ENCODE results near the gene CAMKV.
A peak's percentile ranks its signal among the peaks of the same experiment; 100 is the strongest.

The CAMKV gene

DNA sequence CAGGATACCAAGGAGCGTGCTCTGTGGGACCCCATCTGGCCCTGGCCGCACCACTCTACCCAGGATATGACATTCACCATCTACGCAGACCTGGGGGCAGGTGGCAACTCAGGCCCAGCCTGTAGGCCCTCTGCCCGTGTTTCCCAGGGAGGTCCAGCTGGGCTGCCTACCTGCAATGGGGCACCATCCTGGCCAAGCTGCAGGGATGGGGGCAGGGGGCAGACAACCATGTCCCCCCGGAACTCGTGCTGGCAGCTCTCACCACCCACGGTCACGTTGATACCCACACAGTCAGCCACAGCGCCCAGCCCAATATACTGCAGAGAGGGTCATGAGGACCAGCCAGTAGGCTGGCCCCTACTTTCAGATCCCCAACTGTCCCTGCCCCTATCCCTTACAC is 26.1 kb upstream of the CAMKV start:
- DNase-seq (ENCODE audit: low spot score): no peak

DNA sequence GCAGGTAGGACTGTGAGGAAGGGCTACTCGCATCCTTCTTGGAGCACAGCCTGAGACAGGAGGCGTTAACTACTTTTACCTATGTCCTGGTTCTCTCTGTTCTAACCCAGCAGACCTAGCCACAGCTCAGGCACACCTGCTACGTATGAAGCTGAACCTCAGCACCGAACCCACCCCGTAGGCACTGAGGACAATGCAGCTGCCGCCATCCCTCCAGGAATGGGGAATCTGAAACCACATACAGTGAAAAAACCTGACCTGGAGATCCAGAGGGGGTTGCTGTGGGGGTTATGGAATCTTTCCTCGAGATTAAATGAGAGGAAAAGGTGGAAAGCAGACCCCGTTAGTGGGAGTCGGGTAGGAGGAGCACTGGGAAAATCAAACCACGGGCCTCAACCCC is 19.6 kb upstream of the CAMKV start:
- no peak for DNase-seq (ENCODE audit: low spot score)

DNA sequence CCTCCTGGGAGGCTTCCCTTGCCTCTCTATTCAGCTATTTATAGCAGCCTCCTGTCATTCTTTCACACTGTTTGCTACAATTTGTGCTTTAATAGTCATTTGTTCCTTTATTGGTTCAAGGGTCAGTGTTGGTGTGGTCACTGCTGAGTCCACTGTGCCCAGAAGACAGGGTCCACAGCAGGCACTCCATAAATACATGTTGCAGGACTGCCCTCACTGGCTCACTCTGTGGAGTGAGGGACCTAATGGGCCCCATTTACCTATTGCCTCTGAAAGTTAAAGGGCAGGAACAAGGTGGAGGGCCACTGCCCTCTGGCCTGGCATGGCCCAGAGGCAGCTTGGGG is 17.2 kb upstream of the CAMKV start:
- no peak for DNase-seq (ENCODE audit: low spot score)

DNA sequence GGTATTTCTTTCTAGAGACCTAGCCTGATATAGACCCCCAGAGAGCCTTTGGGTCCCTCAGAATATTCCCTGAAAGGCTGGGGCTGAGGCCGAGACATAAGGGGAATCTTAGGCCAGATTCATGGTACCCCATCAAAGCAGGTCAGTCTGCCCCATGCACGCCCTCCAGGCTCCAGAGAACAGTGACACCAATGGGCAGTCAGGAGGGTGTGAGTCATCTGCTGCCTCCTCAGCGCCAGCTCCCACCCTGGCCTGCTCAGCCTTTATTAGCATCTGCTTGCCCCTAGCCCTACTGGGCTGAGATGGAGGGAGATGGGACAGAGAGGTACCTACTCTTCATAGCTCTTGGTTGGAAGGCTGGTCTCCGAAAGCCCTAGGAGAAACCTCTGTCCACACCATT is 14.3 kb upstream of the CAMKV start:
- peak; percentile 60 for DNase-seq (ENCODE audit: low spot score)

DNA sequence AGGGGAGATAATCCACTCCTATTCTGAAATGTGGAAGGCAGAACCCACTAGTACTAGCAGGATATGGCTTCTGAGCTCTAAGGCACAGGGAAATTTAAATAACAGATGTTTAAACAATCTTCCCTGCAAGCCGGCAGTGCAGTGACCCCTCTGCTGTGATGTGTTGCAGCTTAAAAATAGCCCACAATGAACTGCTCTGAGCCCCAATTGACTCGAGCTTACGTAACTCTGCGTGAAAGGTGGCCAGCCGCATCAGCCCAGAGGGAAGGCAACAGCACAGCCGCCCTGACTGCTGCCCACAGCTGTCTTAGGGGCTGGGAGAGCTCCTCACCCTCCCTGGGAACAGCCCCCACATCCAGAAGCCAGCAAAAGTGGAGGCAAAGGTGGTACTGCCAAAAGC is 12.5 kb upstream of the CAMKV start:
- no peak for DNase-seq (ENCODE audit: low spot score)

DNA sequence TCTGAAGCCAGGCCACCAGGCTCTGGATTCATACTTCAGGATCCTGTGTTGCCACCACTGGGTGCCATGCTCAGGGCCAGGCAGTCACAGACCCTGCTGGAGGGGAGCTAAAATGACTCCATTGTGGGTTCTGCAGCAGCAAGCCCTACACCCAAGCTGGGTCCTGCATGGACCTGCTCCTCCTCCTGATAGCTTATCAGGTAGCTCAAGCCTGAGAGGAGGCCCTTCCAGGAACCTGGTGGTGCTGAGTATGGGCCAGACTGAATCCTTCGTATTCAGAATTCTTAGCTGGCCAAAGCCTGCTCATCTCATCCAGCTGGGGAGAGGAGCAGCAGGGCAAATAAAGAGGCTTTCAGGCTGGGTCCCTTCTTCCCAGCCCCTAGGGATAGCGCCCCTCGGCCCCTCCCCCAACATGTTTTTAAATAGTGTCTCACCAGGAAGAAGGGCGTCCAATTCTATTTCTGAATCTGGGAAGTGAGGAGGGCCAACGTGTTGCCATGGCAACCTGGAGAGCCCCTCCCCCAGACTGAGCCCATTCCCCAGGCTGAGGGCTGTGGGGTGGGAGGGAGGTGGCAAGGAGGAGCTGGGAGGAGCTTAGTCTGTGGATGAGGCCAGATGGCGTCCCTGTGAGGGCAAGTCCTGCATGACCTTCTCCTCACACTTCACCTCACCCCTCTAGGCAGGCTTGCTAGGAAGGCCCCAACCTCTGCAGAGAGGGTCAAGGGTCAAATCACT is 11.0 kb upstream of the CAMKV start:
- DNase-seq (ENCODE audit: low spot score): no peak

DNA sequence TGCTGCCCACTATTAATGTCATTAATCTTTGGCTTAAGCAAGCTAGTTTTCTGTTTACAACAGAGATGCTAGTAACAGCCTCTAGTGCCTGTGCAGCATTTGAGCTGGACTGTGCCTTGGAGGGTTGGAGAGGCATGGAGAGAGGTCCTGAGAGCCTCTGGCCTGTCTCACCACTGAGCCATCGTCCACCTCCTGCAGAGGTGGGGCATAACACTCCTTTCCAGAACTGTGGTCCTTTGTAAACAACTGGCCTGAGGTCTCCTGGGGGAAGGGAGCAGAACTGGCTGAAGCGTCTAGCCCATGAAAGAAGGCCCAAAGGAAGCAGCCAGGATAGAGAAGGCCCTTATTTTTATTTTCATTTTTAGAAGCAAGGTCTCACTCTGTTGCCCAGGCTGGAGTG is 10.0 kb upstream of the CAMKV start:
- no peak for DNase-seq (ENCODE audit: low spot score)

DNA sequence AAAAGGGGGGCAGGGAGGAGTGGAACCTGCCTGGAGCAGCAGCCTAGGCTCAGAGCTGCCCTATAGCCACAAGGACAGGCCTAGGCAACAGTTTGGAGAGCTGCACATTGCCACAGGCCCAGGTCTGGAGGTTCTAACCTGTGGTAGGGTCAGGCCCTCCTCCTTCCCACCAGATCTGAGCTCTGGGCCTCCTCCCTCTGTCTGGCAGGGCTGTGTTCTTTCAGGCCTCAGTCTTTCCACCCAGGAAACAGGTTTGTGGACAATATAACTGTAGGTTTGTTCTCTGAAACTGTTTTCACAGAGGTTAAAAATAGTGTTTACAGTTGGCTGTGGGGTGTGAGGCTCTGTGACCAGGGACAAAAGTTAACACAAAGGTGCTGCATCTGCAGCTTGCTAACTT is 9.0 kb upstream of the CAMKV start:
- DNase-seq (ENCODE audit: low spot score): no peak

DNA sequence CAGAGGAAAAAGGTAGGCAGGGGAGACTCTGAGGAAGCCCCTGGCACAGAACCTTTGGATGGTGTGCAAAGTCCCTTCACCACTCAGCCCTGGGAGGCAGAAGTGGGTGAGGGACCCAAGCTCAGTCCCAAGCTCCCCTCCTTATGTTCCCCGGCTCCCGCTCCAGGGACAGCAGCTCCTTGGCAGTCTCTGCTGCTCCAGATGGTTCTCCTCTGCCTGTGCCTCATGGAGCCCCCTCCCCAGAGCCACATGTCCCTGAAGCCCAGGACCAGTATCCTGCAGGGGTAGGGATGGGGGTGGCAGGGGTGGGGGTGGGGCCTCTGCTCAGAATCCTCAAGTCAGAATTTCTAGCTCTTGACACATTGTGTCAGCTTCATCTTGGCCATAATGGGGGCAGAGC is 8.0 kb upstream of the CAMKV start:
- DNase-seq (ENCODE audit: low spot score): no peak

DNA sequence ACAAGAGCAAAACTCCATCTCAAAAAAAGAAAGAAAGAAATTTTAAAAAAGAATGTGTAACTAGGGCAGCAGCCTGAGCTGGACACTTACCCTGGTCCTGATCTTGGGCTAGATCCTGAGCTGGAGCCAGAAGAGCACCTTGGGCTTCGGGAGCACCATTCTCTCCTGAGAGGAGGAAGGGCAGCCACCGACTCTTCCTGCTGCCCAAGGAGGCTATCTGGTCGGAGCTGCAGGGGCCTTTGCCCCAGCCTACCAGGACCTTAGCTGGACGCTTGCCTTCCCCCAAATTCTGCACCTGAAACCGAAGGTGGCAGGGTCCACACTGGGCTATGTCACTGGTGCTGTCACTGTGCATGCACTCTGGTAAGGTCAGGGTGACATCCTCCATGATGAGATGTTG is 6.9 kb upstream of the CAMKV start:
- no peak for DNase-seq (ENCODE audit: low spot score)

DNA sequence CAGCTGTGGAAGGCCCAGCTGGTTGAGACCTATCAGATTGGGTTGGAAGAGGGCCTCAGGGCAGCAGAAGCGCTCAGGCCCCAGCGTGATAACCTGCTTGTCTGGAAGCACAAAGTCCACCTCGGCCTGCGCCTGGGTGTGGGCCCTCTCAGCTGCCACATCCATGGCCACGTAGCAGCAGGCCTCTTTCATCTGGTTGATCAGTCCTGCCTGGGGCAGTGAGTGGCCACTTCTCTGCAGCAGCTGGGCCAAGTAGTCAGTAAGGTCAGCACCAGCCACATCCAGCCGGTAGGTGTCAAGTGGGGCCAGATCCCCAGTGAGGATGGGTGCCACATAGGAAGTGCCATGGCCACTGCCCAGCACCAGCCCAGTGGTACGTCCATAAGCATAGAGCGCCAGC is 3.9 kb upstream of the CAMKV start:
- no peak for DNase-seq (ENCODE audit: low spot score)

DNA sequence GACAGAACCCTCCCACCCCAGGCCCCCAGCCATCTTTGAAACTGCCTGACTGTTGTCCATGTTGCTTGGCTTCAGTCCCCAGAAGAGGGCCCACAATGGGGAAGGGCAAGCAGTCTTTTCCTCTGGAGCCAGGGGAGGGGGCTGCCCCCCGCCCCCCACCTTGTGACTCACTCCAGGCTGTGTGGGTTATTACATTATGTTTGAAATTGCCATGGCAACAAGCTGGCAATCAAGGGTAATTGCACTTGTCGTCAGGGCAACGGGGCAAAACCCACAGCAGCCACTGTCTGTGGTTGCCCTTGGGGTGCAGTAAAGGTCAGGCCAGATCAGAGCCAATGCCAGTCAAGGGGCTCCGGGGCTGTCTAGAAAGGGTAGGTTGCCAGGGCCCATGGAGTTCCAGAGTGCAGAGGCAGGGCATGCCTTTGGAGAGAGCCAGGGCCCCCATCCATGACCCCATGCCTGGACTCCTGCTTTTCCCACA is 3.1 kb upstream of the CAMKV start:
- no peak for DNase-seq (ENCODE audit: low spot score)

DNA sequence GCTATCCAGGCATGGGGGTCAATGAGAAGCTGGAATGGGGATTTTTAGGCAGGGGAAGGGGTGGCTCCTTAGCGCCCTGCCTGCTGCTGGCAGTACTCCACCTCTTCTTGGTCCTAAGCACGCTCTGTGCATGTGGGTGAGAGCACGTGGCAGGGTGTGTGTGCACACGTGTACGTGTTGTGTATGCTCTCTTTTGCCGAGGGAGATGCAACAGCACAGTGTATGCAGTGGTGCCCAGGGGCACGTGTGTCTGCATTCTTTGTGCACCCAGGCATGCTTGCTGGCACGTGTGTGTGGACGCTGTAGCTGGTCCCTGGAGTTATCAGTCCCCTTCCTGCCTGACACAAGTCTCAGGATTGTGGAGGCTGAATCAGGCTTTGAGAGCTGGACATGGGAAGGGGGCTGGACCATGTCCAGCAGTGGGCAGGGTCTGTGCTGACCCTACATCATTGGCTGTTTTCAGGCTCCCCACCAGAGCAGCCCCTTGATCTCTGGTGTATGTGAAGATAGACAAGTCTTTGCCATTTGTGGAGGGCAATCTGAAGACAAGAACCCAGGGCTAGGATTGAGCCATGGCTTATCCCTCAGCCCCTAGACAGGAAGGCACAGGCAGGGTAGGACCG is 1.9 kb upstream of the CAMKV start:
- DNase-seq (ENCODE audit: low spot score): no peak

DNA sequence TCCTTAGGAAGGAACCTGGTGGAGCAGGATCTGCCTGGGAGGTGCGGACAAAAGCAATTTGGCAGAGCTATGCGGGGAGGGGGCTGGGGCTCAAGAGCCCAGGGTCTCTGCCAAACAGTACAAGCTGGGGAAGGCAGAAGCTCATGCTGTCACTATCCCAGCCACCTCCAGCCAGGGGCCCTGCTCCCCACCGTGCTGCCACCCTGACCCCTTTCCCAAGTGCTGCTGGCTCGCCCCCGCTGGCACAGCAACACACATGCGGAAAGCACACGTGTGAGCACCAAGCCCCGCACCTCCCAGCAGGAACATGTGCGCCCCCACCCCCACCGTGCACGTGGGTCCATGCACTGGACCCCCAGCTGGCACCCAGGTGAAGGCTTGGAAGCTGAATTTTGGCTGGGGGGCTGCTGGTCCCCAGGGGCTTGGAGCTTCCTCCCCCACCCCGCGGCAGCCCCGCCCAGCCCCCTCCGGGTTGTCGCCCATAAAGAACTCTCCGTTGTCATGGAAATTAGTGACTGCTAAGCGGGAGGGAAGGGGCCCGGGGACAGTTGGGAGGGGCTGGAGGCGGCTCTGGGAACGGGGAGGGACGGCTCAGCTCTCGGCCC is 742 bp downstream of the CAMKV start:
- no peak for DNase-seq (ENCODE audit: low spot score)

DNA sequence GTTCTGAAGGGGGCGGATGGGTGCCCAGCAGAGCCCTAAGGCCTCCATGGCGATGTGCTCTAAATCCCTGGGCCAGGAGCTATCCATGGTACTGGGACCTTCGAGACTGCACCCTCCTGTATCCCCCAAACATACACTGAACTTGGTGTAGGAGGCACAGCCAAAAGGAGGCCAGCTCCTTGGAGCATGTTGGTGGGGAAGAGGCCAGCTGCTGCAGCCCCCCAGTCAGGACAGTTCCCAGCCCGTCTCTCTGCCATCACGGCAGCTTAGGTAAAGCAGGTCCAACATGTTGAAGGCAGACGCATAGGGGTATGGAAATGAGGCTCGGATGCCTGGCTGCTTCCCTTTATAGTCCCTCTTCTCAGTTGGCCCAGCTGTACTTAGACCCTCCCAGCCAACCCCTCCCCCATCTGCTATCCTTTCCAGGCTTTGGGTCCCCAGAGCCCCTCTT is 1.8 kb downstream of the CAMKV start:
- DNase-seq (ENCODE audit: low spot score): peak; percentile 61

DNA sequence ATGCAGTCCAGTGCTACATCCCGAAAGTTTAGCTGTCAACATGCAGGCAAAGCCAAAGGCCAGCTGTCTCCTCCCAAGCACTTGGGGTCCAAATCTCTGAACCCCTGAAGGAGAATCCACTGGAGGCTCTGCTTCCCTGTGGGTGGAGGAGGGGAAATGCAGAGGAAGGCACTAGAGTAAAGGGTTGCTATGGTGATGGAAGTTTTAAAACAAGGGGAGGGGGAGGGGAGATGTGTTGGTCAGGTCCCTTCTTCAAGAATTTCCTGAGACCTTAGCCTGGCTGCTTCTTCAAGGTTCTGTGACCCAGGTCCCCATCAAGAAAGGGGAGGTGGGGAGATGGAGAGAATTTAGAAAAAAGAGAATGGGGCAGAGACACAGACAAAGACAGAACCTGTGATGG is 2.3 kb downstream of the CAMKV start:
- DNase-seq (ENCODE audit: low spot score): no peak

DNA sequence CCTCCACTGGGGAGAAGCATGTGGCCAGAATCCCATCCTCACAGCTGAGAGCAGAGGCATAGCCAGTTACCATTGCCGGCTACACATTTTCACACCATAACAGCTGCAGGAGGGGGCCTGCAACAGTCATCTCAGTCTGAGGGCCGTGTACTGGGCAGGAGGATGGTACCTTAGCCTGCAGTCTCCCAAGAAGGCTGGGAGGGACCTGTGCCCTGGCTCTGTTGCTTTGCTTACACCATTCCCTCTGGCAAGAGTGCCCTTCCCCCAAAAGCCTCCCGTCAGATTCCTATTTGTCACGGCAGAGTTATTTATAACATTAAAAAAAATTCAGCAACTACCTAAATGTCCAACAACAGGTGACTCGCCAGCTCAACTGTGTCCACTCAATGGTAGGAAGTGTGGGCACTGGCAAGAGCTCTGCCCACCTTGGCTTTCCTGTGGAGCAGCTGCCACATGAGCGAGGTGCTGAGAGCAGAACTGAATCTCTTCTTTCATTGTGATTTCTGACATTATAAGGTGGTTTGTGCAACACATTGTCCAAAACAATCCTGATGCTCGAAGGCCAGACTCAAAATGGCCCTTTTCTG is 4.4 kb downstream of the CAMKV start:
- no peak for DNase-seq (ENCODE audit: low spot score)

DNA sequence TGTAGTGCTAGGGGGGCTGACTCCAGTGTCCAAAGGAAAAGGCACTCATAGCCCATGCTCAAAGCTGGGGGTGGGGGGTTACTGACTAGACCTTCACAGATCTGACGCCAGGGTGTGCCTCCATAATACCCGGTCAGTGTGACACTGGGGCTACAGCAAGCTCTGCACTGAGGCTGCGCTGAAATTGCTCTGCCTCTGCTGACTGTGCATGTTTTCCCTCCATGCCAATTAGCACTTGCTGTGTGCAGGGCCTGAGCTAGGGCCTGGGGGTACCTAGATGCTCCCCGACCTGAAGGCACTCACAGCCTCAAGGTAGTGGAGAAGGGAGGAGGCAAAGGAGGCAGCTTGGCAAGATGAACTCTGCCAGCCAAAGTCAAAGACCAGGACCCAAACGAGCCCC is 5.2 kb downstream of the CAMKV start:
- DNase-seq (ENCODE audit: low spot score): no peak

DNA sequence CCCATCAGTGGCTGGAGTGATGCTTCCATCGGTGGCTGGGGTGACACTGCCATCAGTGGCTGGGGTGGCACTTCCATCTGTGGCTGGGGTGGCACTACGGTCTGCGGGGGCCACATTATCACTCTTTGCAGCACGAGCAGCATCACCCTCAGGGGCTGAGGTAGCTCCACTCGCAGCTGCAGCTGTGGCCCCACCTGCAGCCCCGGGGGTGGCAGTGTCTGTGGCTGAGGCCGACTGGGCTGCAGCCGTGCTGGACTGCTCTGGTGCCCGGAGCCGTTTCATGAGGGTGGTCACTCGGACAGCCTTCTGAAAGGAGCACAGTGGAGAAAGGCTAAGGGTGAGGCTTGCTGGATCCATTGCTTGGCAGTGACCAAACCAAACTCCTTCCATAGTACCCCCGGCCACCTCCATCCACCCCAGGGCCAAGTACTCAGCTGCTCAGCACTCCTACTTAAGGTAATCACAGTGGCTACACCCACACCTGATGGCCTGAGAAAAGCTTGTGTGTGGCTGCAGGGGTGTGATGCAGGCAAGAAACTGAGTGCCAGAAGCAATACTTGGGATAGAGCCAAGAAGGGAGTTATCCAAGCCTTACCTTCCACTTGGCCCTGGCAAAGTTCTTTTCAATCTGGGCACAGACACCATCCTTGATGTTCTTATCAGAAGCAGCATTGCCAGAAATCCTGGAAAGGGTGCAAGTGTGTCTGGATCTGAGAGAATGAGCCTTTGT is 10.0 kb downstream of the CAMKV start:
- DNase-seq (ENCODE audit: low spot score): no peak

DNA sequence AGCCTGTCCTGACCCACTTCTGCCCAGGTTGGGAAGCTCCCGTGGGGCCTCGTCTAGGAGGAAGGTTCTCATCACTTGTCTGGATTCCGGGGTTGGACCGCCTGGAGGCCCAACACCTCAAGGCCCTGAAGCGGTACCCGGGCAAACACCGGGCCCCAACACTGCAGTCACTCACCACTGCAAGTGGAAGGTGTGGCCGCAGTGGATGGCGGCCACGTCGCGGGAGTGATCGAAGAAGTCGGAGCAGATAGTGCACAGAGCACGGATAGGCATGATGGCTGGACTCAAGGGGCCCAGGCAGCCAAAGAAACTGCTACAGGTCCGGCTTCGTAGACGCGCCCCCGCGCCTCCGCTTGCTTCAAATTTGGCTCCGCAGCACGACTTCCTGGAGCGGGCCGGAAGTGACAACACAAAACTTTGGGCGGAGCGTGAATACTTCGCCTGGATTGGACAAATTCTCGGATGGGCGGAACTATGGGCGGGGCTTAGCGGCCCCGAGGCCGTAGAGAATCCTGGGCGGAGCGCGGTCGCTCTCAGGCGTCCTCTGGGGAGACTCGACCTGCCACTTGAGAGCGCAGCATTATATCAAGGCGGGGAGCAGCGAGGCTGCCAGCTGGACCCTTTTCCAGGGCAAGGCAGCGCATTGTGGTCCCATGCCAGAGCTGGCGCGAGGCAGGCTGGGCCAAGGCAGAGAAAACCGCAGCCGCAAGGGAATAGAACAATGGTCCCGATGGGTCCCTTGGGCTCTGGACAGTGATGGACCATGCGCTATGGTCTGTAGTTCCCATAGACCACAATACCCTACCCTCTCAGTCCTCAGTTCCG is 13.3 kb downstream of the CAMKV start, which contains the start of gene TRAIP:
Gene TRAIP, minus strand, starts transcription at position 384 of the 825 bp plus-strand sequence. Its CDS starts 111 bp downstream, at position 273.
- peak; percentile 100 for DNase-seq (ENCODE audit: low spot score)

DNA sequence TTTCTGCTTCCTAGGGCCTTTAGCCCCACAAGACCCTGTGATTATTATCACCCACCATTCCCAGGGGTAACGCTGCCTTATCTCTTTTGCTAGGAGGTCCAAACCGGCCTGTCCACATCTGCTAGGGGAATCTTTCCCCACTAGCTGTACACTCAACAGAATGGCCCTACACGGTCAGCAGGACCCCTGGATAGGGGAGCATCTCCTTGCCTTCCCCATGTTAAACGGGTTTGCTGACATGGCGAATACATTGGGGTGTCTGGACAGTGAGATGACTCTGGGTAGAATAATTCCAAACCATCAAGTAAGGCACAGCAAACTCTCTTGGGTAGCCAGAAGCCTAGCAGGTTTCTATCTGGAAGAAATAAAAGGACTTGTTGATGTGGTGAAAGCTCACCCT is 14.0 kb downstream of the CAMKV start:
- DNase-seq (ENCODE audit: low spot score): no peak
